HFF-Myc (cell line): ENCODE data around the gene ACTL7A.
A peak's percentile ranks its signal among the peaks of the same experiment; 100 is the strongest.

Experiments
- DNase-seq: peaks from one replicate; pipeline ENCODE4 v3.0.0-alpha.2; 2011; ENCODE audit warnings: low read depth; ENCODE audit errors: extremely low read depth
- H3K4me3 ChIP-seq: replicated peaks from 2 replicates; pipeline ENCODE4 v1.5.1; 2011; ENCODE audit warnings: low read depth, mild to moderate bottlenecking, control low read depth, low read length
- TF ChIP-seq, protein P1 (sequence below): IDR thresholded peaks from 2 replicates; pipeline ENCODE4 v1.5.1; 2012; ENCODE audit warnings: mild to moderate bottlenecking, low read depth, low read length, control low read depth; ENCODE audit errors: missing control alignments

ACTL7A gene, protein sequence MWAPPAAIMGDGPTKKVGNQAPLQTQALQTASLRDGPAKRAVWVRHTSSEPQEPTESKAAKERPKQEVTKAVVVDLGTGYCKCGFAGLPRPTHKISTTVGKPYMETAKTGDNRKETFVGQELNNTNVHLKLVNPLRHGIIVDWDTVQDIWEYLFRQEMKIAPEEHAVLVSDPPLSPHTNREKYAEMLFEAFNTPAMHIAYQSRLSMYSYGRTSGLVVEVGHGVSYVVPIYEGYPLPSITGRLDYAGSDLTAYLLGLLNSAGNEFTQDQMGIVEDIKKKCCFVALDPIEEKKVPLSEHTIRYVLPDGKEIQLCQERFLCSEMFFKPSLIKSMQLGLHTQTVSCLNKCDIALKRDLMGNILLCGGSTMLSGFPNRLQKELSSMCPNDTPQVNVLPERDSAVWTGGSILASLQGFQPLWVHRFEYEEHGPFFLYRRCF

DNA sequence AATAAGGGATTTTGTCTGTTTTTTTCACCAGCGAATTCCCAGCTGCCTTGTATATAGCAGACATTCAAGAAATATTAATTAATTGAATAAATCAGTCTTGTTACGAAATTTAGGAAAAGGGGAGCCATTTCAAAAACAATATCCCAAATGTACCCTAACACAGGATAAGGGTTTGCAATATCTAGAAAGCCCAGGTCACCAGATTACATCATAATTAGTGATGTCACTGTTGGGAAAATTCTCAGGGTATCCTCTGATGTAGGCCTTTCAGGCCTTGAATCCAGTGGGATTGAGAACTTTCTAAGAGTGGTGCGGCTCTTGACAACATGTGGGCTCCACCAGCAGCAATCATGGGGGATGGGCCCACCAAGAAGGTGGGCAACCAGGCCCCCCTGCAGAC, at the start of gene ACTL7A:
Gene ACTL7A, plus strand, starts transcription at position 270 of the 400 bp plus-strand sequence. Its CDS starts 57 bp downstream, at position 327.
- H3K4me3 ChIP-seq, result no peak within 1 kb of the TSS
- TF ChIP-seq, protein P1, sequence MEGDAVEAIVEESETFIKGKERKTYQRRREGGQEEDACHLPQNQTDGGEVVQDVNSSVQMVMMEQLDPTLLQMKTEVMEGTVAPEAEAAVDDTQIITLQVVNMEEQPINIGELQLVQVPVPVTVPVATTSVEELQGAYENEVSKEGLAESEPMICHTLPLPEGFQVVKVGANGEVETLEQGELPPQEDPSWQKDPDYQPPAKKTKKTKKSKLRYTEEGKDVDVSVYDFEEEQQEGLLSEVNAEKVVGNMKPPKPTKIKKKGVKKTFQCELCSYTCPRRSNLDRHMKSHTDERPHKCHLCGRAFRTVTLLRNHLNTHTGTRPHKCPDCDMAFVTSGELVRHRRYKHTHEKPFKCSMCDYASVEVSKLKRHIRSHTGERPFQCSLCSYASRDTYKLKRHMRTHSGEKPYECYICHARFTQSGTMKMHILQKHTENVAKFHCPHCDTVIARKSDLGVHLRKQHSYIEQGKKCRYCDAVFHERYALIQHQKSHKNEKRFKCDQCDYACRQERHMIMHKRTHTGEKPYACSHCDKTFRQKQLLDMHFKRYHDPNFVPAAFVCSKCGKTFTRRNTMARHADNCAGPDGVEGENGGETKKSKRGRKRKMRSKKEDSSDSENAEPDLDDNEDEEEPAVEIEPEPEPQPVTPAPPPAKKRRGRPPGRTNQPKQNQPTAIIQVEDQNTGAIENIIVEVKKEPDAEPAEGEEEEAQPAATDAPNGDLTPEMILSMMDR, result no peak
- no peak for DNase-seq

DNA sequence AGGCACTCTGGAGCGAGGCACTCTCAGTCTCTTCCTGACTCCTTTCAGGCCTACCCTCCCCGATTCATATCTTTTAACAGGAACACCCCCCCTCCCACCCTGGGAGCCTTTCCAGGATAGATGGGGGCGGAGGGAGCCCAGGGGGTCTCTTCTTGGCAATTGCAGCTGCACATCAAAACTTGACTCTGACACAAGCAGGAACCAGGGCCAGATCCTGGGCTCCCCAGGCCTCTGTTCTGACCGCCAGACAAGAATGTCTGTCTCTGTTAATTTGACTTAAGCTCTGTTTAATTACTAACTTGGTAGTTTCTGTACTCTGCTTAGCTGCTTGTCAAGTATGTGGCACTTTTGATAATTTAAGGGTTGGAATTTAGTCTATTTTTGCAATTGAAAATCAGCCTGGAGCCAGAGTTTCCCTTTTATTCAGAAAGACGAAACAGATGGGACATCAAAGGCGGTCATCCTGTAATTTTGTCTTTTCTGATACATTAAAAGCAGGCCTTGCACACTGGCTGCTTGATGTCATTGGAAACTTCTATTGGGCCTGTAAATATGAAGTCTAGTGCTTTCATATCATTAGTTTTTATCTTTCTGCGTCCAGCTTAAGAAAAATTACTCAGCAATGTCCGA, 49.6 kb upstream of the ACTL7A start:
- H3K4me3 ChIP-seq, result no peak overlapping the region
- no peak for DNase-seq
- TF ChIP-seq, protein P1, result no peak

DNA sequence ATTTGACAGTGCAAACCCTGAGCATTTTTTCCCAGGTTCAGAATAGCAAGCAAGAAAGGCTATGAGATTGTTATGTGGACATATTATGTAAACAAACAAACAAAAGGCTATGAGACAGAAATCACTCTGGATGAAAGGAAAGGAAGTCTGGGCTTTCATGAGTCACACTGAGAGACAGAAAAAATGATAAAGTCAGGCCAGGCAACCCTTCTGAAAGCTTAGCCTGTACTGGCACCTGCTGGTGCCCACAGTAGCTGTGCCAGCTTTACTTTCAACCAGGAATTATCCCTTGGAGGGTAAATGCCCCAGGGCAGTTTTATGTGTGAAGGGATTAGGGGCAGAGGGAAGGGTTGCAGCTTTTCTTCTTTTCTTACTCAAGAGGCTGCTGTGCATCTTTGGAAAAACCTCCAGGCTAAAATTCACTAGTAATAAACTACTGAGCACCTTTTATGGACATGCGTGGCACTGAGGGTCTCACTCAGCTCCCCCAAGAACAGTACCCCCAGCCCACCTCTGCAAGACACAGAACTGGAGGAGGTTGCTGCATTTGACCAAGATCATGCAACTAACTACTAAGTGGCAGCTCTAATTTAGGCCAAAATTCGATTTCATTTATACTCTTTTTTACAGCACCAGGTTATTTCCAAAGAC, 48.0 kb upstream of the ACTL7A start:
- DNase-seq, result peak; percentile 15
- TF ChIP-seq, protein P1, result peak; percentile 53
- no peak overlapping the region for H3K4me3 ChIP-seq

DNA sequence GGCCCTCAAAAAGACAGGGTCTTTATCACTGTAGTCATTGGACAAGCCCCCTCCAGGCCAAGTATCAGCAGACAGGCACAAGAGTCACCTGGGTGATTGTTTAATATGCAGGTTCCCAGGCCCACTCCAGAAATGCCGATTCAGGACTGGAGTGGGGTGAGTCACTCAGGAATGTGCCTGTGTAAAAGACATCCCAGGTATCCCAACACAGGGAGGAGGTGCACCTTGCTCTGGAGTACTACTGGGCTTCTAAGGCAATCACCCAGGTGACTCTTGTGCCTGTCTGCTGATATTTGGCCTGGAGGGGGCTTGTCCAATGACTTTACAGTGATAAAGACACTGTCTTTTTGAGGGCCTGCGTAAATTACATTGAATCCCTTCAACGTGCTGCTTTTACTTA, 46.9 kb upstream of the ACTL7A start:
- H3K4me3 ChIP-seq, result no peak overlapping the region
- no peak for DNase-seq
- TF ChIP-seq, protein P1, result no peak

DNA sequence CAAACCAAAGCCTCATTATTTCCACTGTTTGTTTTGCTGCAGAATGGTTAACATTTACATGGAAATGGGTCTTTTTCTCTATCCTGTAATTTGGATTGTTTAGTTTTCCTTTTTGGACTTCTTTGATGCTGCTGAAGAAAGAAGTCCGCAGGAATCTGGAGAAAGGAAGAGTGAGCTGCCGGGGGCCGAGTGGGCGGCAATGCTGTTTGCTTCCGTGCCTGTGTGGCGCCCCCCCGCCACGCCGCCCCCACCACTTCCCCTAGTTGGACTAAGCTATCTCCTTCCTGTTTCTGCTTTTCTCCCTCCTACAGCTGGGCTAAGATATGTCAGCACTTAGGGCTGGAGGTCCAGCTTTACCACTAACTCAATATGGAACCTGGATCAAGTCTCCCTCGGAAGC, 46.0 kb upstream of the ACTL7A start:
- TF ChIP-seq, protein P1, result no peak
- H3K4me3 ChIP-seq, result no peak overlapping the region
- no peak for DNase-seq

DNA sequence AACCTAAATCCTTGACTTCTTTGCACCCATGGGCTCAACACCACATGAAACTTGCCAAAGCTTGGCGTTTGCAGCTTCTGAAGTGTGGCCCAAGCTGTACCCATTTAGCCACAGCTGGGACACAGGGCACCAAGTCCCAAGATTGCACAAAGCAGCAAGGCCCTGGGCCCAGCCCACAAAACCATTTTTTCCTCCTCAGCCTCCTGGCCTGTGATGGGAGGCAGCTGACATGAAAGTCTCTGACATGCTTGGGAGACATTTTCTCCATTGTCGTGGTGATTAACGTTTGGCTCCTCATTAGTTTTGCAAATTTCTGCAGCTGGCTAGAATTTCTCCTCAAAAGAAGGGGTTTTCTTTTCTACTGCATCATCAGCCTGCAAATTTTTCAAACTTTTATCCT, 38.2 kb upstream of the ACTL7A start:
- TF ChIP-seq, protein P1, result no peak
- no peak overlapping the region for H3K4me3 ChIP-seq
- DNase-seq, result no peak
